ENCODE results near the gene HELZ2. TPM values are rescaled to one million over a fixed set of nuclear protein-coding genes. Genes with fewer than 3 reads are reported as not detected.

Gene HELZ2
- polyA plus RNA-seq, 3 donors, result 3.0 to 15.5 (median 3.3) TPM

GRCh38 chr20:63597651-63598478 is 23.8 kb upstream of the HELZ2 start:
- H3K9ac ChIP-seq (ENCODE audit: insufficient read depth, low read length, poor library complexity, severe bottlenecking), result no peak overlapping the region
- H3K4me1 Mint-ChIP-seq, result peaks cover 5% of the 10 kb centered on the region
- no peak overlapping the region for H3K27ac Mint-ChIP-seq
- no peak for DNase-seq
- H3K4me3 Mint-ChIP-seq, result no peak overlapping the region
- peaks cover 0 to 3% (median 0%) of the 10 kb centered on the region in 3 donors for H3K27me3 Mint-ChIP-seq (ENCODE audit: low read depth in 3 of 3)
- no peak overlapping the region for H3K27ac ChIP-seq (ENCODE audit: low read depth in 1 of 2, low read length in 2 of 2)
- H3K36me3 Mint-ChIP-seq, result peaks cover 70 to 98% of the 10 kb centered on the region in 2 donors
- no peaks in the 10 kb centered on the region for H3K4me1 ChIP-seq (ENCODE audit: control insufficient read depth in 1 of 2, insufficient read depth in 2 of 2, low read length in 2 of 2)
- no peak overlapping the region for H2AFZ ChIP-seq (ENCODE audit: insufficient read depth, low read depth, low read length, poor library complexity, severe bottlenecking)
- intact Hi-C loops (cut with micrococcal nuclease), result no loop called here
- H3K9me3 ChIP-seq (replicated peaks in 1 of 2; ENCODE audit: control insufficient read depth in 1 of 2, insufficient read depth in 1 of 2, low read length in 2 of 2), result no peaks in the 10 kb centered on the region
- H4K20me1 ChIP-seq (ENCODE audit: insufficient read depth, low read length), result peaks cover 3% of the 10 kb centered on the region
- WGBS (ENCODE audit: insufficient coverage), result 92% methylated on average over 19 of the region's 23 CpGs
- H3K9me3 Mint-ChIP-seq, result no peaks in the 10 kb centered on the region
- H3K4me2 ChIP-seq (replicated peaks; ENCODE audit: extremely low read depth, low read length, poor library complexity, severe bottlenecking), result no peak overlapping the region
- H3K79me2 ChIP-seq (ENCODE audit: insufficient read depth, low read length), result no peaks in the 10 kb centered on the region
- TF ChIP-seq, protein P1, sequence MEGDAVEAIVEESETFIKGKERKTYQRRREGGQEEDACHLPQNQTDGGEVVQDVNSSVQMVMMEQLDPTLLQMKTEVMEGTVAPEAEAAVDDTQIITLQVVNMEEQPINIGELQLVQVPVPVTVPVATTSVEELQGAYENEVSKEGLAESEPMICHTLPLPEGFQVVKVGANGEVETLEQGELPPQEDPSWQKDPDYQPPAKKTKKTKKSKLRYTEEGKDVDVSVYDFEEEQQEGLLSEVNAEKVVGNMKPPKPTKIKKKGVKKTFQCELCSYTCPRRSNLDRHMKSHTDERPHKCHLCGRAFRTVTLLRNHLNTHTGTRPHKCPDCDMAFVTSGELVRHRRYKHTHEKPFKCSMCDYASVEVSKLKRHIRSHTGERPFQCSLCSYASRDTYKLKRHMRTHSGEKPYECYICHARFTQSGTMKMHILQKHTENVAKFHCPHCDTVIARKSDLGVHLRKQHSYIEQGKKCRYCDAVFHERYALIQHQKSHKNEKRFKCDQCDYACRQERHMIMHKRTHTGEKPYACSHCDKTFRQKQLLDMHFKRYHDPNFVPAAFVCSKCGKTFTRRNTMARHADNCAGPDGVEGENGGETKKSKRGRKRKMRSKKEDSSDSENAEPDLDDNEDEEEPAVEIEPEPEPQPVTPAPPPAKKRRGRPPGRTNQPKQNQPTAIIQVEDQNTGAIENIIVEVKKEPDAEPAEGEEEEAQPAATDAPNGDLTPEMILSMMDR (IDR thresholded peaks at IDR 0.05), result no peak
- no peak overlapping the region for H3K4me3 ChIP-seq (replicated peaks in 1 of 3; ENCODE audit: low read depth in 2 of 3, low read length in 3 of 3)
- H3K27me3 ChIP-seq (ENCODE audit: control insufficient read depth in 2 of 2, insufficient read depth in 2 of 2, low read length in 2 of 2), result no peaks in the 10 kb centered on the region
- peaks cover 60 to 95% of the 10 kb centered on the region in 2 donors for H3K36me3 ChIP-seq (replicated peaks in 1 of 2; ENCODE audit: control insufficient read depth in 1 of 2, insufficient read depth in 2 of 2, low read length in 2 of 2)

DNA sequence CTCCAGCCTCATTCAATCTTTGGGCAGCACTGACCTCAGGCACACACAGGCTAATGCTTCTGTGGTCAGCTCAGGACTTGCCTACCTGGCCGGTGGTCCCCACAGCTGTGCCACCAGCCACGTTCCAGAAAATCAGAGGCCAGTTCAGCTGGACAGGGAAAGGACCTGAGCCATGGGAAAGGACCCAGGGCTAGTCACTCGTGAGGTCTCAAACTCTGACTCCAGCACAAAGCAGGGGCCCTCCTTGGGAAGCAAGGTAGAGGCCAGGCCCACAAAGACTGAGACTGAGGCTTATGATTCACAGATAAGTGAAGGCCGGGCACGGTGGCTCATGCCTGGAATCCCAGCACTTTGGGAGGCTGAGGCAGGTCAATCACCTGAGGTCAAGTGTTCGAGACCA is 22.4 kb upstream of the HELZ2 start:
- Histone ChIP-seq H3K79me2 (ENCODE audit: insufficient read depth, low read length) (no peaks in the 10 kb centered on the region), H3K27me3 (ENCODE audit: control insufficient read depth in 2 of 2, insufficient read depth in 2 of 2, low read length in 2 of 2) (no peaks in the 10 kb centered on the region), H3K36me3 (replicated peaks in 1 of 2; ENCODE audit: control insufficient read depth in 1 of 2, insufficient read depth in 2 of 2, low read length in 2 of 2) (peaks cover 63 to 95% of the 10 kb centered on the region in 2 donors), H3K4me3 (replicated peaks in 1 of 3; ENCODE audit: low read depth in 2 of 3, low read length in 3 of 3) (no peak overlapping the region), H3K4me1 (ENCODE audit: control insufficient read depth in 1 of 2, insufficient read depth in 2 of 2, low read length in 2 of 2) (no peaks in the 10 kb centered on the region), H3K9me3 (replicated peaks in 1 of 2; ENCODE audit: control insufficient read depth in 1 of 2, insufficient read depth in 1 of 2, low read length in 2 of 2) (no peaks in the 10 kb centered on the region), H2AFZ (ENCODE audit: insufficient read depth, low read depth, low read length, poor library complexity, severe bottlenecking) (no peak overlapping the region), H3K27ac (ENCODE audit: low read depth in 1 of 2, low read length in 2 of 2) (no peak overlapping the region), H3K9ac (ENCODE audit: insufficient read depth, low read length, poor library complexity, severe bottlenecking) (no peak overlapping the region), H3K4me2 (replicated peaks; ENCODE audit: extremely low read depth, low read length, poor library complexity, severe bottlenecking) (no peak overlapping the region), H4K20me1 (ENCODE audit: insufficient read depth, low read length) (no peaks in the 10 kb centered on the region)
- intact Hi-C loops (cut with micrococcal nuclease), result no loop called here
- 100% methylated on average over 6 of the region's 6 CpGs for WGBS (ENCODE audit: insufficient coverage)
- Mint-ChIP-seq H3K9me3 (no peaks in the 10 kb centered on the region), H3K27ac (no peak overlapping the region), H3K36me3 (peaks cover 67 to 100% of the 10 kb centered on the region in 2 donors), H3K4me1 (no peaks in the 10 kb centered on the region), H3K4me3 (no peak overlapping the region), H3K27me3 (ENCODE audit: low read depth in 3 of 3) (peaks cover 0 to 3% (median 0%) of the 10 kb centered on the region in 3 donors)
- TF ChIP-seq, protein P1 (IDR thresholded peaks at IDR 0.05), result no peak
- no peak for DNase-seq

Measured in CD14-positive monocyte (primary cell).